BJ (cell line): ENCODE measurements around the gene SMIM28. TPM values are rescaled to one million over a fixed set of nuclear protein-coding genes. Genes with fewer than 3 reads are reported as not detected.

ENCODE experiments used
- CTCF ChIA-PET: fragments of 350-600 bp; formaldehyde crosslinking; extraction: SDS; loops from one replicate; lab custom pipeline; 2021; ENCODE audit warnings: antibody characterized with exemption, inconsistent platforms; lab: Yijun Ruan, JAX
- POLR2A ChIA-PET: fragments of 300-600 bp; sonication (Branson Sonifier 250); formaldehyde crosslinking; extraction: SDS; loops from one replicate; lab custom pipeline; 2021; ENCODE audit warnings: antibody characterized with exemption; lab: Charles Lee
- DNase-seq: peaks from one replicate; pipeline ENCODE4 v3.0.0-alpha.2; 2011; ENCODE audit warnings: low read depth
- H3K27me3 ChIP-seq: 2 replicates; pipeline ENCODE4 v1.6.0; 2011; ENCODE audit warnings: low read length; ENCODE audit not compliant: control insufficient read depth, insufficient read depth
- H3K36me3 ChIP-seq: 2 replicates; pipeline ENCODE4 v1.5.1; 2011; ENCODE audit warnings: low read length; ENCODE audit not compliant: control insufficient read depth, insufficient read depth
- H3K4me3 ChIP-seq: 2 replicates; pipeline ENCODE4 v1.5.1; 2011; ENCODE audit warnings: low read depth, mild to moderate bottlenecking, control low read depth, low read length
- CTCF ChIP-seq: IDR thresholded peaks from 2 replicates; pipeline ENCODE4 v1.5.1; 2011; ENCODE audit warnings: low read depth, mild to moderate bottlenecking, control low read depth, inconsistent platforms, low read length, moderate library complexity; ENCODE audit not compliant: insufficient read depth
- polyA plus RNA-seq: library from polyadenylated mRNA; depleted of rRNA; stranded (reverse); fragments of >200 nt; gene quantifications from 2 replicates; pipeline ENCODE4 v1.2.3, GENCODE V29; 2011

SMIM28 gene
- polyA plus RNA-seq, 1 experiment = not detected

DNA sequence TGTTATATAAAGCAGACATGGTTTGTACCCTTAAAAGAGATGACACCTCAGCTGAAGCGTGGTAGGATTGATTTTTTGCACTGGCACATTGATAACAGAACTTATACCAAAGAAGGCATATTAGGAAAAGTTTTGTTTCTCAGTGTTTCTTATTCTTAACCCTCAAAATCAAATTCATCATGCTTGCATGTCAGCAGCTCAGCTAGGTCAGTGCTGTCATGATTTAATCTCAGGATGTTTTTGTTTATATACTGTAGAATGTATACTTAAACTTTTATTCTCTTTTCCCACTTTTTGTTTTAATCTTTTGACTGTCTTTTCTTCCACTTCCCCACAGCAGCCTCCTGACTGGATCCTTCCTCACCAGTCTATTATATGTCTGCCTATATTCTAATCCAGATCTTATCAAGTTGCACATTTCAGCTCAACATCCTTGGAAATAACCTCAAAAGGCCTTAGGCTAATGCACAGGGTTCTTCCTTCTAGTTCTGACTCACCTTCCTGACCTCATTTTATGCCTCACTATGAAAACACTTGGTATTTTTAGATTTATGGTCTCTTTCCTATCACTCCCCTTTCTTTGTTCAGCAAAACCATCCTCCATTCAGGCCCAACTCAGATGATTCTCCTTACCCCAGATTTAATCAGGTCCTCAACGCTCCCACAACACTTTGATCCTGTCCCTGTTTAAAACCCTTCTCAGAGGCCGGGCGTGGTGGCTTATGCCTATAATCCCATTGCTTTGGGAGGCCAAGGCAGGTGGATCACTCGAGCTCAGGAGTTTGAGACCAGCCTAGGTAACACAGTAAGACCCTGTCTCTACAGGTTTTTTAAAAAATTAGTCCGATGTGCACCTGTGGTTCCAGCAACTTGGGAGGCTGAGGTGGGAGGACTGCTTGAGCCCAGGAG is 33.5 kb downstream of the SMIM28 start:
- H3K36me3 ChIP-seq = peaks cover 18% of the 10 kb centered on the region; the same call in 1 of the 2 replicates
- ChIA-PET CTCF (interaction anchor here (0.6 to 1.4 kb wide), 6 partner anchors 9 to 324 kb away, joined by 3 to 5 read pairs (median 3); no protein-coding TSS in a partner anchor), POLR2A (no interaction called here)
- no peaks in the 10 kb centered on the region for H3K27me3 ChIP-seq
- no peak overlapping the region for H3K4me3 ChIP-seq
- TF ChIP-seq CTCF = no peak
- no peak for DNase-seq

DNA sequence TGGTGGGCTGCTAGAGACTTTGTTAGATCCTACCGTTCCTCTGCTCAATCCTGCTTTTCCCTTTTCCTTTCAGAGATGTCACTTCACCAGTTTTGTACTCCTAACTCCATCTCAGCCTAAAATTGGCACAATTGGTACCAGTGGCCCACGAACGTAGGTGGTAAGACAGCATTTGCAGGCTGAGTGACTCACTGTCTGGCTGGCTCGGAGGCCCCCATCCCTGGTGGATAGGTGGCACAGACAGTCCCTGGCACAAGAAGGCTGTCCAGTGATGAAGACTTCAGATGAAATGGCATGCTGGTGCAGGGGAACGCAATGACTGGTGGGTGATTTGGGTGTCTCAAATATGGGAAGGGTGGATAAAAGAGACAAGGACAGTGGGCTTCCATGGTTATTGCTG is 37.4 kb downstream of the SMIM28 start:
- no peaks in the 10 kb centered on the region for H3K27me3 ChIP-seq
- no peak overlapping the region for H3K4me3 ChIP-seq
- H3K36me3 ChIP-seq = peaks cover 6% of the 10 kb centered on the region
- no peak for DNase-seq
- TF ChIP-seq CTCF = no peak
- ChIA-PET CTCF (interaction anchor here (0.6 to 2.7 kb wide), 6 partner anchors 11 to 753 kb away, joined by 3 to 7 read pairs (median 6); partner anchors contain the start of gene HEBP2), POLR2A (no interaction called here)

GRCh38 chr6:138416206-138416605 is 38.5 kb downstream of the SMIM28 start:
- H3K36me3 ChIP-seq = peaks cover 6% of the 10 kb centered on the region
- H3K4me3 ChIP-seq = no peak overlapping the region
- POLR2A ChIA-PET = no interaction called here
- no peak for DNase-seq
- CTCF ChIA-PET = interaction anchor here (0.8 to 1.8 kb wide), 4 partner anchors 13 to 300 kb away, joined by 3 to 6 read pairs (median 5); no protein-coding TSS in a partner anchor
- no peak for TF ChIP-seq CTCF
- H3K27me3 ChIP-seq = no peaks in the 10 kb centered on the region

DNA sequence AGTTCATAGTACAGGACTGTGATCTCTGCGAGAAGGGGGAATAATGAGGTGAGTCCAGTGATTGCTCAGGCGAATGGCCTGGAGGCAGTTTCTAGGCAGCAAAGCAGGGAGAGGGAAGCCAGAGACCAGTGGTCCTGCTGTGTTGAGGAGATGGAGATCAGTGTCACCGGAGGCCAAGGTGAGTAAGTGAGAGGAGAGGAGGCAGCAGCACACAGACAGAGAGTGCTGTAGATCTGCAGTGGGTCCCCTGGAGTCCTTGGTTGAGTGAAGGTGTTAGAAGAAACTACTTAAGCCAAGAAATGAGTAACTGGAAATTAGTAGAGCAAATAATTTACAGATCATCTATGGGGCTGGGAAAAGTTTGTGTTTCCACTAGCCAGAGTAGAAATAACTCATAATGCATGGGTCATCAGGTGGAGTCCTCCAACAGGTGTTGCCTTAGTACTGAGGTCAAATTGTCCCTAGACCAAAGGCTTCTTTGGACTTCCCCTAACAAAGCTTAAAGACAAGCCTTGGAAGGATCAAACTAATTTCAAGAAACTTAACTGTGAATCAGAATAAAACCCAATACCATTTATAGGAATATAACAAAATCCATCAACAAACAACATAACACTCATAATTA is 39.9 kb downstream of the SMIM28 start:
- ChIA-PET CTCF (interaction anchor here (1.5 kb wide), 1 partner anchor 302 kb away, joined by 4 read pairs; no protein-coding TSS in a partner anchor), POLR2A (no interaction called here)
- TF ChIP-seq CTCF = no peak
- peaks cover 3% of the 10 kb centered on the region for H3K36me3 ChIP-seq
- DNase-seq = no peak
- H3K4me3 ChIP-seq = no peak overlapping the region
- H3K27me3 ChIP-seq = no peaks in the 10 kb centered on the region
